Mucosa of descending colon (tissue), 3 donors: Measurements from ENCODE around the gene PLXNA4. TPM values are rescaled to one million over a fixed set of nuclear protein-coding genes. Genes with fewer than 3 reads are reported as not detected.
A peak's percentile ranks its signal among the peaks of the same experiment; 100 is the strongest.

Experiments
- ATAC-seq: fragments of 200-7000 bp; cut with Tn5 transposase; one replicate; pipeline ENCODE4 v1.9.1; 2020; ENCODE audit warnings: mild to moderate bottlenecking, moderate library complexity
- DNase-seq, 3 donors: peaks; one replicate each; pipeline ENCODE4 v3.0.0-alpha.2; 2020
- H3K36me3 ChIP-seq: fragments of 200-600 bp; one replicate; pipeline ENCODE4 v1.8.0; 2021; ENCODE audit warnings: low read depth, mild to moderate bottlenecking
- H3K4me1 ChIP-seq: fragments of 200-600 bp; one replicate; pipeline ENCODE4 v1.8.0; 2021; ENCODE audit warnings: low read depth, mild to moderate bottlenecking
- H3K4me3 ChIP-seq: fragments of 200-600 bp; one replicate; pipeline ENCODE4 v1.8.0; 2021; ENCODE audit warnings: mild to moderate bottlenecking
- H3K9me3 ChIP-seq: fragments of 200-600 bp; one replicate; pipeline ENCODE4 v1.8.0; 2021; ENCODE audit warnings: mild to moderate bottlenecking
- intact Hi-C, 2 donors: fragments of 100-400 bp; cut with DNase I in 1 of 2; cut with micrococcal nuclease in 1 of 2; formaldehyde crosslinking; loops; one replicate each; pipeline versions ENCODE4 v1.11.0 to v1.11.1; 2022; cut with DNase I, micrococcal nuclease
- total RNA-seq, 3 donors: library from RNA; stranded (reverse); fragmentation: NEBNext Ultra II Directional in 2 of 3; extraction: Animal tissue kit (Norgen Biotek cat#: 25700) in 2 of 3; gene quantifications; one replicate each; pipeline versions ENCODE4 v1.2.1 to v1.2.4, GENCODE V29; 2021 to 2023
- TF ChIP-seq, protein P1 (sequence below): fragments of 200-600 bp; IDR thresholded peaks from one replicate; pipeline ENCODE4 v1.8.0; 2022; ENCODE audit warnings: antibody characterized with exemption, mild to moderate bottlenecking
- donor health status: DM: no; HTN: no; CAD: no; lungs with moderate emphysema.
- donor health status: DM: no; HTN: no; CAD: no.
- donor health status: DM: no; HTN: yes; CAD: no.

PLXNA4 gene
- total RNA-seq, 3 donors from 2014 or later: 0.78 to 3.5 (median 2.7) TPM

DNA sequence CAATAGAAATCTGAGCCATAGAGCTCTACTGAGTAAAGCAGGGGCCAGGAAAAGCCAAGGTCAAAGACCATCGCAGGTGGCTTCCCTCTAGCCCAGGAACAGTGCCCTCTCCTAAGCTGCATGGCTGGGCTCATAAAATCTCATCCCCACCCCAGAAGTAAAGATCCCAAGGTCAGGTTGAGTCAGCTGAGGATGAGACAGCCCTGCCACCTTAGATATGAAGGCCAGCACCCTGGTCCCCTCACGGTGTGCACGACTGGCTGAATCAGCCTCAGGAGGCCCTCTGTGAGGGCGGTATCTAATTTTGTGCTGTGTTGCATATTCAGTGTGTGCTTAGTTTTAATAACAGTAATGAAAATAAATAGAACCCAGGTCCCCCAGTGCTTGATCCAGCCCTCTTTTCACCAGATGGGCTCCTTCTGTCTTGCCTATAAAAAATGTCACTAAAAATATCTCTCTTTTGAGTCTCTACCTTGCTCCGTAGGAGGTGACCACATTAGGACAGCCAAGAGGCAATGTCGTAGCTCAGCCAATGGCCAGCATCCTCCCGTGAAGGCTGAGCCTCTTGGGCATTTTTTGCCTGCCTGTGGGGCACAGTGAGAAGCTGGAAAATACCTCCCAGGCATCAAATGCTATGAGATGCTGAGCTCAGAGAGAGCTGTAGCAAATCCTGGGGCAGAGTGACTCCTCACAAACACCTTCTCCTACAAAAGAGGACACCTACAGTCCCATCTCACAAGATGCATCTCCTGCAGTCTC lies 424.0 kb downstream of the PLXNA4 start:
- intact Hi-C loops: no loop called here
- no peak overlapping the region for H3K4me3 ChIP-seq
- no peak for DNase-seq

DNA sequence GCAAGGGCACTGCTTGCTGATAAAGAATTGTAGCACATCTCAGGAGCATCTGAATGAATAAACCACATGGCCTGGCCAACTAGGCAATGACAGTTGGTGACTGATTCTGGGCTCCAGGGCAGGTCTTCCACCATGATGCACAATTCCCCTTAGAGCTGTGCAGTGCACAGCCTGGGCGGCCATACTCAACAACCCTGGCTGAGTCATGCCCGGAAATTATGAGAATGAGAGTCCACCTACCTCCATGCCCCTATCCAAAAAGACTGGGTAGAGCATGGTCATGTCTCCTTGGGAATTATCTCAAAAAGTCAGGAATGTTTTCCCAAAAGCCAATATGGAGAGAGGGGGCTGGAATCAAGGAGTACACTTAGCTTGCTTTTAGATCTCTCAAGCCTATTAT lies 425.6 kb downstream of the PLXNA4 start:
- no peaks in the 10 kb centered on the region for H3K9me3 ChIP-seq
- no peak for ATAC-seq
- H3K4me1 ChIP-seq: no peaks in the 10 kb centered on the region
- TF ChIP-seq, protein P1, sequence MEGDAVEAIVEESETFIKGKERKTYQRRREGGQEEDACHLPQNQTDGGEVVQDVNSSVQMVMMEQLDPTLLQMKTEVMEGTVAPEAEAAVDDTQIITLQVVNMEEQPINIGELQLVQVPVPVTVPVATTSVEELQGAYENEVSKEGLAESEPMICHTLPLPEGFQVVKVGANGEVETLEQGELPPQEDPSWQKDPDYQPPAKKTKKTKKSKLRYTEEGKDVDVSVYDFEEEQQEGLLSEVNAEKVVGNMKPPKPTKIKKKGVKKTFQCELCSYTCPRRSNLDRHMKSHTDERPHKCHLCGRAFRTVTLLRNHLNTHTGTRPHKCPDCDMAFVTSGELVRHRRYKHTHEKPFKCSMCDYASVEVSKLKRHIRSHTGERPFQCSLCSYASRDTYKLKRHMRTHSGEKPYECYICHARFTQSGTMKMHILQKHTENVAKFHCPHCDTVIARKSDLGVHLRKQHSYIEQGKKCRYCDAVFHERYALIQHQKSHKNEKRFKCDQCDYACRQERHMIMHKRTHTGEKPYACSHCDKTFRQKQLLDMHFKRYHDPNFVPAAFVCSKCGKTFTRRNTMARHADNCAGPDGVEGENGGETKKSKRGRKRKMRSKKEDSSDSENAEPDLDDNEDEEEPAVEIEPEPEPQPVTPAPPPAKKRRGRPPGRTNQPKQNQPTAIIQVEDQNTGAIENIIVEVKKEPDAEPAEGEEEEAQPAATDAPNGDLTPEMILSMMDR: no peak
- no peaks in the 10 kb centered on the region for H3K36me3 ChIP-seq
- DNase-seq: no peak
- intact Hi-C loops: no loop called here
- H3K4me3 ChIP-seq: no peak overlapping the region

More for the DNA sequence above, 424.0 kb downstream of the PLXNA4 start:
- Histone ChIP-seq H3K4me1 (no peaks in the 10 kb centered on the region), H3K9me3 (no peaks in the 10 kb centered on the region), H3K36me3 (no peaks in the 10 kb centered on the region)
- TF ChIP-seq, protein P1: no peak
- peak; percentile 20 for ATAC-seq

DNA sequence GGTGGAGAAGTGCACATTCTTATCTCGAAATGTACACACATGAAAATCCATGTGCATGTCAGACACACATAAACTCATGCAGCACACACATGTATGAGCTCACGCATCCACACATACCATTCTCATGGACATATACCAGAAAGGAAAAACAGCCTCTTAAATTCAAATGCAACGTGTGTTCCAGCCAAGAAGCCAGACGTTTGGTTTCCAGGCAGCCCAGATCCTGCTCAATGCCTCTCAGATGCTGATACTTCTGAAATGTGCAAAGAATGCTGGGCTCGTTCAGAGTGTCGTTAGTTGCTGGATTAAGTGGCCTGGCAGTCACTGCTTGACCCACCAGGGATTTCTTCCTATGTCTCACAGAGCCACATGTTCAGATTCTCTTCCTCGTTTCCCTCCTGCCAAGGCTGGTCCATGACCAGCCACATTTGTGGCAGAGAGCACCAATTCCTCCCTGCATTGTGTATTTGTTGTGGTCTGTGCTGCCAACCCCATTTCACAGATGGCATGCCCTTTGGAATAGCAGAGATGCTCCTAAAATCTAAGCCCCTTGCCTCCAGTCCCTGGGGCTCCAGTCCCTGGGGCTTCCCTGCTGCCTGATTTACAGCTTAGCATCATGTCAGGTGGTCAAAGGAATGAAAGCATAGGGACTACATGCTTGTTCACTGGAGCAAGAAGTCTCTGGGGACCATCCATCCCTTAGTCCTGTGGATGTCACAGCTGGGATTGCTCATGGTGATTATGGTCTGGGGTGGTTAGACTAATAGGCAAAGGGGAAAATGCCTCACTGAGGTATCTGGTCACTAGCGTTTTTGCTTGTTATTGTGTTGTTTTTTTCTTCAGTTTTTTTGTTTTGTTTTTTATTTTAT lies 426.6 kb downstream of the PLXNA4 start:
- no peak for ATAC-seq
- TF ChIP-seq, protein P1: no peak
- DNase-seq: no peak
- Histone ChIP-seq H3K4me1 (no peaks in the 10 kb centered on the region), H3K36me3 (no peaks in the 10 kb centered on the region), H3K4me3 (no peak overlapping the region), H3K9me3 (no peaks in the 10 kb centered on the region)
- intact Hi-C loops: no loop called here

DNA sequence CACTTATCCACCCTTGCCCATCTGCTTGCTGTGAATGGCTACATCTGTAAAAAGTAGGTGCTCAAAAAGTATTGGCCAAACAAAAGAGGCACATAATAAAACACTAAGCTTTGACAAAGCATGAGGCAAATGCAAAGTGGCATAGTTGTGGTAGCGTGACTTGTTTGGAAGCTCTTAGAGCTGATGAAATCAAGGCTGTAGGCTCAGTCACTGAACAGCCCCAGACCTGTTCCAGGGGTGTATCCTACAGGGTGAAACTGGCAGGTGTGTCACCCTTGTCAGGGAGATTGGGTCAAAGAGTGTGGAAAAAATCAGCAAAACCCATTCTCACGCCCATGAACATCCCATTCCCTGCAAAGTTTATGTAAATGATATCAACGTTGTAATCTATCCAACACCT lies 427.4 kb downstream of the PLXNA4 start:
- intact Hi-C loops: no loop called here
- Histone ChIP-seq H3K36me3 (no peaks in the 10 kb centered on the region), H3K4me3 (no peak overlapping the region), H3K4me1 (no peaks in the 10 kb centered on the region), H3K9me3 (no peaks in the 10 kb centered on the region)
- TF ChIP-seq, protein P1: no peak
- DNase-seq (no peak), ATAC-seq (no peak)

DNA sequence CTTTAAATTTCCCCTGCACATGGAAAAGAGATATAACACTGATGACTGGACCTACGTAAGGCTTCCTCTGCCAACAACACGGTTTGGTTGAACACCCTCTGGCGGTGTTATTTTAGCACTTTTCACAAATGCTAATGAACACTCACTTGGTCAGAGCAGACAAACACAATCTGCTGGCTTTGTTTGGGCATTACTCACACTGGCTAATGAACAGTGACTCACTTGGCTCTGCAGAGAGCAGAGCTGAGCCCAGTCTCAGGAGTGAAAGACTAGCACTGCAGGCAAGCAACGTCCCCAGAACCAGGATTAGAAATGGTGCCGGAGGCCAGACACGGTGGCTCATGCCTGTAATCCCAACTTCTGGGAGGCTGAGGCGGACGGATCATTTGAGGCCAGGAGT lies 430.8 kb downstream of the PLXNA4 start:
- peak; percentile 58 for ATAC-seq

More for the DNA sequence above, 430.8 kb downstream of the PLXNA4 start:
- intact Hi-C loops: no loop called here
- peak in 1 of 3 donors; percentile 7 for DNase-seq
- H3K4me1 ChIP-seq: no peaks in the 10 kb centered on the region
- H3K9me3 ChIP-seq: no peaks in the 10 kb centered on the region
- TF ChIP-seq, protein P1: no peak
- H3K36me3 ChIP-seq: no peaks in the 10 kb centered on the region
- no peak overlapping the region for H3K4me3 ChIP-seq
